ENCODE results near the gene KLHL26. TPM values are rescaled to one million over a fixed set of nuclear protein-coding genes. Genes with fewer than 3 reads are reported as not detected.

KLHL26 gene
- total and polyA plus RNA-seq, 9 of the 15 experiments (the other 6 are each of a cell fraction or from before 2014, with no cell fraction given), result 0.13 to 13.3 (median 1.4) TPM

DNA sequence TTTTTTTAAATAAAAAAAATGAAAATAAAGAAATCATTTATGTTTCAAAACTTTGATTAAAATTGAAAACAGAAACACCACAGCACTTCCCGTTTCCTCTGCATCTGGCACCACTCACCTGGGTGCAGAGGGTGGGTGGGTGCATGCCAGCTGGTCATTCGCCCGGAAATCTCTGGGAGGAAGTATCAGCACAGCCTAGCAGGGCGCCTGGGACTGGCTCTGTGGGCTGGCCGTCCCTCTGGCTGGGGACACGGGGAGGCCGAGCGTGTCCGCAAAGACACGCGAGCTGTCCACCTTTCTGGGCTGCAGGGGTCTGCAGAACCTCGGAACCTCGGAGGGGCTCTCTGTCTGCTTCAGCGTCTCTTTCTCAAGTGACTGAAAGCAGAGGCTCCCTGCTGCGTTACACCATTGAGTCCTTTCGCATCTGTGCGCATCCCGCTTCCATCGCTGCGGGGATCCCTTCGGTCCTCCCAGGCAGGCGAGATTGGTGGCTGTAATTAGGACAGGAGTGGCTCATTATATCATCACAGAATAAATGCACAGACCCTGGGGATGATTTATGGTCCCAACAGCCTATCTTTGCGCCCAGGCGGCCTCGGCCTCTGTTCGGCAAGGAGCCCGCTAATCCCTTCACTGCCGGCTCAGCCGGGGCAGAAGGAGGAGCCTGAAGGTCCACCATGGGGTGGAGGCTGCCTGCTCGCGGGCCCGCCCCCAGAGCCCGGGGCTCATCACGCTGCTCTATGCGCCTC, 63.8 kb downstream of the KLHL26 start (continued):
- TF ChIP-seq, protein P1, sequence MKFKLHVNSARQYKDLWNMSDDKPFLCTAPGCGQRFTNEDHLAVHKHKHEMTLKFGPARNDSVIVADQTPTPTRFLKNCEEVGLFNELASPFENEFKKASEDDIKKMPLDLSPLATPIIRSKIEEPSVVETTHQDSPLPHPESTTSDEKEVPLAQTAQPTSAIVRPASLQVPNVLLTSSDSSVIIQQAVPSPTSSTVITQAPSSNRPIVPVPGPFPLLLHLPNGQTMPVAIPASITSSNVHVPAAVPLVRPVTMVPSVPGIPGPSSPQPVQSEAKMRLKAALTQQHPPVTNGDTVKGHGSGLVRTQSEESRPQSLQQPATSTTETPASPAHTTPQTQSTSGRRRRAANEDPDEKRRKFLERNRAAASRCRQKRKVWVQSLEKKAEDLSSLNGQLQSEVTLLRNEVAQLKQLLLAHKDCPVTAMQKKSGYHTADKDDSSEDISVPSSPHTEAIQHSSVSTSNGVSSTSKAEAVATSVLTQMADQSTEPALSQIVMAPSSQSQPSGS (CRISPR knock-in tag; IDR thresholded peaks at IDR 0.05), result no peak
- TF ChIP-seq KDM5B (IDR thresholded peaks at IDR 0.05; ENCODE audit: insufficient replicate concordance, low read depth, low read length), result no peak
- TF ChIP-seq ZNF175 (CRISPR knock-in tag; IDR thresholded peaks at IDR 0.05; ENCODE audit: low read depth), result no peak
- no peak for TF ChIP-seq CBX8 (IDR thresholded peaks at IDR 0.05; ENCODE audit: borderline replicate concordance, extremely low read depth, low read depth, low read length, poor library complexity, severe bottlenecking)
- no peak for TF ChIP-seq MCM2 (IDR thresholded peaks at IDR 0.05; ENCODE audit: low read depth)
- TF ChIP-seq, protein P2, sequence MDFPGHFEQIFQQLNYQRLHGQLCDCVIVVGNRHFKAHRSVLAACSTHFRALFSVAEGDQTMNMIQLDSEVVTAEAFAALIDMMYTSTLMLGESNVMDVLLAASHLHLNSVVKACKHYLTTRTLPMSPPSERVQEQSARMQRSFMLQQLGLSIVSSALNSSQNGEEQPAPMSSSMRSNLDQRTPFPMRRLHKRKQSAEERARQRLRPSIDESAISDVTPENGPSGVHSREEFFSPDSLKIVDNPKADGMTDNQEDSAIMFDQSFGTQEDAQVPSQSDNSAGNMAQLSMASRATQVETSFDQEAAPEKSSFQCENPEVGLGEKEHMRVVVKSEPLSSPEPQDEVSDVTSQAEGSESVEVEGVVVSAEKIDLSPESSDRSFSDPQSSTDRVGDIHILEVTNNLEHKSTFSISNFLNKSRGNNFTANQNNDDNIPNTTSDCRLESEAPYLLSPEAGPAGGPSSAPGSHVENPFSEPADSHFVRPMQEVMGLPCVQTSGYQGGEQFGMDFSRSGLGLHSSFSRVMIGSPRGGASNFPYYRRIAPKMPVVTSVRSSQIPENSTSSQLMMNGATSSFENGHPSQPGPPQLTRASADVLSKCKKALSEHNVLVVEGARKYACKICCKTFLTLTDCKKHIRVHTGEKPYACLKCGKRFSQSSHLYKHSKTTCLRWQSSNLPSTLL (IDR thresholded peaks at IDR 0.05), result 0 out of 2 replicates have a peak, but pooled peaks have one; percentile 19
- no peak for TF ChIP-seq NFE2 (IDR thresholded peaks at IDR 0.05; ENCODE audit: low read depth)
- no peak for TF ChIP-seq ZNF165 (CRISPR knock-in tag; IDR thresholded peaks at IDR 0.05; ENCODE audit: borderline replicate concordance)
- TF ChIP-seq, protein P3, sequence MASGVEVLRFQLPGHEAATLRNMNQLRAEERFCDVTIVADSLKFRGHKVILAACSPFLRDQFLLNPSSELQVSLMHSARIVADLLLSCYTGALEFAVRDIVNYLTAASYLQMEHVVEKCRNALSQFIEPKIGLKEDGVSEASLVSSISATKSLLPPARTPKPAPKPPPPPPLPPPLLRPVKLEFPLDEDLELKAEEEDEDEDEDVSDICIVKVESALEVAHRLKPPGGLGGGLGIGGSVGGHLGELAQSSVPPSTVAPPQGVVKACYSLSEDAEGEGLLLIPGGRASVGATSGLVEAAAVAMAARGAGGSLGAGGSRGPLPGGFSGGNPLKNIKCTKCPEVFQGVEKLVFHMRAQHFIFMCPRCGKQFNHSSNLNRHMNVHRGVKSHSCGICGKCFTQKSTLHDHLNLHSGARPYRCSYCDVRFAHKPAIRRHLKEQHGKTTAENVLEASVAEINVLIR (CRISPR knock-in tag; IDR thresholded peaks at IDR 0.05), result no peak
- TF ChIP-seq, protein P4, sequence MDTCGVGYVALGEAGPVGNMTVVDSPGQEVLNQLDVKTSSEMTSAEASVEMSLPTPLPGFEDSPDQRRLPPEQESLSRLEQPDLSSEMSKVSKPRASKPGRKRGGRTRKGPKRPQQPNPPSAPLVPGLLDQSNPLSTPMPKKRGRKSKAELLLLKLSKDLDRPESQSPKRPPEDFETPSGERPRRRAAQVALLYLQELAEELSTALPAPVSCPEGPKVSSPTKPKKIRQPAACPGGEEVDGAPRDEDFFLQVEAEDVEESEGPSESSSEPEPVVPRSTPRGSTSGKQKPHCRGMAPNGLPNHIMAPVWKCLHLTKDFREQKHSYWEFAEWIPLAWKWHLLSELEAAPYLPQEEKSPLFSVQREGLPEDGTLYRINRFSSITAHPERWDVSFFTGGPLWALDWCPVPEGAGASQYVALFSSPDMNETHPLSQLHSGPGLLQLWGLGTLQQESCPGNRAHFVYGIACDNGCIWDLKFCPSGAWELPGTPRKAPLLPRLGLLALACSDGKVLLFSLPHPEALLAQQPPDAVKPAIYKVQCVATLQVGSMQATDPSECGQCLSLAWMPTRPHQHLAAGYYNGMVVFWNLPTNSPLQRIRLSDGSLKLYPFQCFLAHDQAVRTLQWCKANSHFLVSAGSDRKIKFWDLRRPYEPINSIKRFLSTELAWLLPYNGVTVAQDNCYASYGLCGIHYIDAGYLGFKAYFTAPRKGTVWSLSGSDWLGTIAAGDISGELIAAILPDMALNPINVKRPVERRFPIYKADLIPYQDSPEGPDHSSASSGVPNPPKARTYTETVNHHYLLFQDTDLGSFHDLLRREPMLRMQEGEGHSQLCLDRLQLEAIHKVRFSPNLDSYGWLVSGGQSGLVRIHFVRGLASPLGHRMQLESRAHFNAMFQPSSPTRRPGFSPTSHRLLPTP (IDR thresholded peaks at IDR 0.05; ENCODE audit: borderline replicate concordance, extremely low read depth, insufficient read length), result no peak
- TF ChIP-seq ZNF140 (CRISPR knock-in tag; IDR thresholded peaks at IDR 0.05), result no peak
- no peak for TF ChIP-seq SIRT6 (IDR thresholded peaks at IDR 0.05; ENCODE audit: low read depth, low read length)
- TF ChIP-seq ZFPM2 (CRISPR knock-in tag; IDR thresholded peaks at IDR 0.05), result no peak
- TF ChIP-seq ARNT (IDR thresholded peaks at IDR 0.05), result peak in 1 of 2 experiments; percentile 53; a peak in 1 of 4 replicates
